Endodermal cell (in vitro differentiated cells): ENCODE data around the gene C1QTNF3. TPM values are rescaled to one million over a fixed set of nuclear protein-coding genes. Genes with fewer than 3 reads are reported as not detected.
A peak's percentile ranks its signal among the peaks of the same experiment; 100 is the strongest.

Experiments used
- DNase-seq: peaks from one replicate; pipeline ENCODE4 v3.0.0-alpha.2; 2017
- H3K27ac ChIP-seq: 2 replicates; pipeline ENCODE4 v1.5.1; 2013; ENCODE audit warnings: mild to moderate bottlenecking, low read depth, low read length, moderate library complexity
- H3K27me3 ChIP-seq: 2 replicates; pipeline ENCODE4 v1.6.1; 2013; ENCODE audit warnings: mild to moderate bottlenecking, low read length, moderate library complexity; ENCODE audit not compliant: insufficient read depth, control insufficient read depth, poor library complexity, severe bottlenecking
- H3K36me3 ChIP-seq: 2 replicates; pipeline ENCODE4 v1.7.0; 2013; ENCODE audit warnings: mild to moderate bottlenecking, low read length, moderate library complexity; ENCODE audit not compliant: control insufficient read depth, insufficient read depth
- H3K4me1 ChIP-seq: one replicate; pipeline ENCODE4 v1.7.0; 2013; ENCODE audit warnings: low read length; ENCODE audit not compliant: control insufficient read depth, insufficient read depth
- H3K4me3 ChIP-seq: 2 replicates; pipeline ENCODE4 v1.5.1; 2013; ENCODE audit warnings: mild to moderate bottlenecking, low read length, moderate library complexity
- H3K9ac ChIP-seq: 2 replicates; pipeline ENCODE4 v1.6.1; 2013; ENCODE audit warnings: mild to moderate bottlenecking, low read length, moderate library complexity; ENCODE audit not compliant: poor library complexity, severe bottlenecking; ENCODE audit errors: extremely low read depth
- H3K9me3 ChIP-seq: 2 replicates; pipeline ENCODE4 v1.6.1; 2013; ENCODE audit warnings: mild to moderate bottlenecking, low read length, moderate library complexity; ENCODE audit not compliant: control insufficient read depth
- H3K27ac Mint-ChIP-seq: 2 replicates; pipeline ENCODE4 v1.8.0; 2020; ENCODE audit warnings: mixed read lengths
- H3K27me3 Mint-ChIP-seq: 2 replicates; pipeline ENCODE4 v1.8.0; 2021; ENCODE audit warnings: mild to moderate bottlenecking, mixed read lengths; ENCODE audit not compliant: insufficient read depth
- H3K36me3 Mint-ChIP-seq: 2 replicates; pipeline ENCODE4 v1.8.0; 2020; ENCODE audit warnings: low read depth, mixed read lengths
- H3K4me1 Mint-ChIP-seq: 2 replicates; pipeline ENCODE4 v1.8.0; 2020; ENCODE audit warnings: mixed read lengths
- H3K4me3 Mint-ChIP-seq: 2 replicates; pipeline ENCODE4 v1.8.0; 2020; ENCODE audit warnings: mild to moderate bottlenecking, moderate library complexity, mixed read lengths
- H3K9me3 Mint-ChIP-seq: 2 replicates; pipeline ENCODE4 v1.8.0; 2020; ENCODE audit warnings: mild to moderate bottlenecking, mixed read lengths
- CTCF ChIP-seq: fragments of 200-600 bp; sonication (generic); conservative IDR thresholded peaks from 2 replicates; pipeline ENCODE4 v1.5.0; 2021; ENCODE audit warnings: antibody characterized with exemption, mild to moderate bottlenecking
- WGBS, 2 experiments: methylation state at CpG; one replicate each; pipeline versions ENCODE4 v1.1.5 to v1.1.7; 2013; ENCODE audit warnings: missing lambda C conversion rate in 2 of 2, mixed read lengths in 1 of 2; ENCODE audit not compliant: insufficient coverage in 1 of 2, insufficient read length in 1 of 2; 5-methylcytosine and 5-hydroxymethylcytosine counted together
- total RNA-seq, 2 donors: library from RNA; stranded (reverse); fragmentation: NEBNext Ultra II Directional in 1 of 2; extraction: Animal tissue kit (Norgen Biotek cat#: 25700) in 1 of 2; gene quantifications; 2 replicates in 1 of 2; 3 replicates in 1 of 2; pipeline ENCODE4 v1.2.1, GENCODE V29; 2021

Gene C1QTNF3
- total RNA-seq, 2 donors from 2014 or later = 5.0 to 7.2 TPM

- Histone ChIP-seq H3K9ac (no peak overlapping the region), H3K4me1 (peaks cover 6% of the 10 kb centered on the region), H3K27ac (no peak overlapping the region), H3K36me3 (no peaks in the 10 kb centered on the region), H3K9me3 (no peaks in the 10 kb centered on the region), H3K4me3 (no peak overlapping the region), H3K27me3 (no peaks in the 10 kb centered on the region)
- H3K4me3 Mint-ChIP-seq = no peak overlapping the region
- peaks cover 9% of the 10 kb centered on the region for H3K36me3 Mint-ChIP-seq
- TF ChIP-seq CTCF = no peak
- WGBS, 2 experiments = 100% methylated on average over 1 of the region's 1 CpG; no CpG with 5 or more reads in 1 of the 2 experiments
- no peak for DNase-seq
- no peaks in the 10 kb centered on the region for H3K9me3 Mint-ChIP-seq
- no peak overlapping the region for H3K27ac Mint-ChIP-seq
- peaks cover 24% of the 10 kb centered on the region for H3K4me1 Mint-ChIP-seq
- H3K27me3 Mint-ChIP-seq = no peaks in the 10 kb centered on the region
These were observed 33.4 kb downstream of the C1QTNF3 start for GRCh38 chr5:34009610-34010009.

GRCh38 chr5:34008802-34009201 lies 34.2 kb downstream of the C1QTNF3 start:
- H3K4me1 Mint-ChIP-seq = peaks cover 24% of the 10 kb centered on the region
- Histone ChIP-seq H3K36me3 (peaks cover 1% of the 10 kb centered on the region), H3K9me3 (no peaks in the 10 kb centered on the region), H3K4me1 (peaks cover 6% of the 10 kb centered on the region), H3K27ac (peak overlapping the region; percentile 87), H3K4me3 (peak overlapping the region; percentile 82), H3K27me3 (no peaks in the 10 kb centered on the region), H3K9ac (peak overlapping the region; percentile 66)
- H3K36me3 Mint-ChIP-seq = peaks cover 14% of the 10 kb centered on the region
- DNase-seq = no peak
- peak overlapping the region; percentile 81 for H3K4me3 Mint-ChIP-seq
- H3K9me3 Mint-ChIP-seq = no peaks in the 10 kb centered on the region
- H3K27me3 Mint-ChIP-seq = no peaks in the 10 kb centered on the region
- no peak for TF ChIP-seq CTCF
- H3K27ac Mint-ChIP-seq = peak overlapping the region; percentile 98
- 52 to 86% methylated on average over 1 of the region's 1 CpG for WGBS, 2 experiments

GRCh38 chr5:34007621-34008600 lies 35.1 kb downstream of the C1QTNF3 start, which contains the start of gene AMACR:
AMACR (minus strand) TSS chr5:34008050; CDS start chr5:34008019, 31 bp downstream.
- Histone ChIP-seq H3K4me3 (peak within 1 kb of the TSS; percentile 82), H3K27ac (peak within 1 kb of the TSS; percentile 87), H3K9ac (peak within 1 kb of the TSS; percentile 66), H3K4me1 (peaks cover 6% of the 10 kb centered on the region), H3K27me3 (no peaks in the 10 kb centered on the region), H3K36me3 (peaks cover 9% of the 10 kb centered on the region), H3K9me3 (no peaks in the 10 kb centered on the region)
- no peak for TF ChIP-seq CTCF
- H3K4me1 Mint-ChIP-seq = peaks cover 24% of the 10 kb centered on the region
- 1% methylated on average over 24 to 75 of the region's 76 CpGs for WGBS, 2 experiments
- peak within 1 kb of the TSS; percentile 81 for H3K4me3 Mint-ChIP-seq
- H3K27me3 Mint-ChIP-seq = no peaks in the 10 kb centered on the region
- H3K9me3 Mint-ChIP-seq = no peaks in the 10 kb centered on the region
- H3K36me3 Mint-ChIP-seq = peaks cover 23% of the 10 kb centered on the region
- DNase-seq = peak; percentile 97
- H3K27ac Mint-ChIP-seq = peak within 1 kb of the TSS; percentile 98
